ENCODE measurements around the gene GPR27.

GPR27 gene

GRCh38 chr3:71805199-71805598, 51.5 kb downstream of the GPR27 start:
- no peaks in the 10 kb centered on the region for H3K4me1 ChIP-seq (ENCODE audit: control insufficient read depth, insufficient read depth, low read length)
- CTCF ChIA-PET: no interaction called here
- POLR2A ChIA-PET: no interaction called here

More at GRCh38 chr3:71805199-71805598, 51.5 kb downstream of the GPR27 start:
- no peak overlapping the region for H3K27ac ChIP-seq (ENCODE audit: extremely low read depth, low read depth, low read length)
- no peaks in the 10 kb centered on the region for H3K9me3 ChIP-seq (ENCODE audit: control insufficient read depth, insufficient read depth, low read depth, low read length)
- no peaks in the 10 kb centered on the region for H3K36me3 ChIP-seq (ENCODE audit: control insufficient read depth in 2 of 2, insufficient read depth in 1 of 2, low read length in 2 of 2)
- H3K4me3 ChIP-seq (ENCODE audit: low read depth, low read length): no peak overlapping the region
- TF ChIP-seq ZNF202 (tag by site-specific recombination; IDR thresholded peaks at IDR 0.05; ENCODE audit: borderline replicate concordance) (no peak), ZNF16 (tag by site-specific recombination; IDR thresholded peaks at IDR 0.05; ENCODE audit: low read depth) (no peak), ZNF548 (tag by site-specific recombination; IDR thresholded peaks at IDR 0.05) (no peak), ZNF626 (tag by site-specific recombination; IDR thresholded peaks at IDR 0.05) (no peak), ZNF658 (tag by site-specific recombination; IDR thresholded peaks at IDR 0.05) (no peak), ZNF560 (tag by site-specific recombination; IDR thresholded peaks at IDR 0.05; ENCODE audit: borderline replicate concordance) (no peak), ZFP41 (tag by site-specific recombination; IDR thresholded peaks at IDR 0.05; ENCODE audit: borderline replicate concordance) (no peak), ZBTB10 (tag by site-specific recombination; IDR thresholded peaks at IDR 0.05) (no peak), ZNF510 (tag by site-specific recombination; IDR thresholded peaks at IDR 0.05; ENCODE audit: insufficient replicate concordance) (no peak), ZNF280D (tag by site-specific recombination; IDR thresholded peaks at IDR 0.05) (no peak), ZNF248 (tag by site-specific recombination; IDR thresholded peaks at IDR 0.05) (no peak), BCL6B (tag by site-specific recombination; IDR thresholded peaks at IDR 0.05) (no peak), ZFHX2 (tag by site-specific recombination; conservative IDR thresholded peaks at IDR 0.05) (no peak)
- TF ChIP-seq, protein P1, sequence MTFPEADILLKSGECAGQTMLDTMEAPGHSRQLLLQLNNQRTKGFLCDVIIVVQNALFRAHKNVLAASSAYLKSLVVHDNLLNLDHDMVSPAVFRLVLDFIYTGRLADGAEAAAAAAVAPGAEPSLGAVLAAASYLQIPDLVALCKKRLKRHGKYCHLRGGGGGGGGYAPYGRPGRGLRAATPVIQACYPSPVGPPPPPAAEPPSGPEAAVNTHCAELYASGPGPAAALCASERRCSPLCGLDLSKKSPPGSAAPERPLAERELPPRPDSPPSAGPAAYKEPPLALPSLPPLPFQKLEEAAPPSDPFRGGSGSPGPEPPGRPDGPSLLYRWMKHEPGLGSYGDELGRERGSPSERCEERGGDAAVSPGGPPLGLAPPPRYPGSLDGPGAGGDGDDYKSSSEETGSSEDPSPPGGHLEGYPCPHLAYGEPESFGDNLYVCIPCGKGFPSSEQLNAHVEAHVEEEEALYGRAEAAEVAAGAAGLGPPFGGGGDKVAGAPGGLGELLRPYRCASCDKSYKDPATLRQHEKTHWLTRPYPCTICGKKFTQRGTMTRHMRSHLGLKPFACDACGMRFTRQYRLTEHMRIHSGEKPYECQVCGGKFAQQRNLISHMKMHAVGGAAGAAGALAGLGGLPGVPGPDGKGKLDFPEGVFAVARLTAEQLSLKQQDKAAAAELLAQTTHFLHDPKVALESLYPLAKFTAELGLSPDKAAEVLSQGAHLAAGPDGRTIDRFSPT (tag by site-specific recombination; IDR thresholded peaks at IDR 0.05): no peak
- TF ChIP-seq, protein P2, sequence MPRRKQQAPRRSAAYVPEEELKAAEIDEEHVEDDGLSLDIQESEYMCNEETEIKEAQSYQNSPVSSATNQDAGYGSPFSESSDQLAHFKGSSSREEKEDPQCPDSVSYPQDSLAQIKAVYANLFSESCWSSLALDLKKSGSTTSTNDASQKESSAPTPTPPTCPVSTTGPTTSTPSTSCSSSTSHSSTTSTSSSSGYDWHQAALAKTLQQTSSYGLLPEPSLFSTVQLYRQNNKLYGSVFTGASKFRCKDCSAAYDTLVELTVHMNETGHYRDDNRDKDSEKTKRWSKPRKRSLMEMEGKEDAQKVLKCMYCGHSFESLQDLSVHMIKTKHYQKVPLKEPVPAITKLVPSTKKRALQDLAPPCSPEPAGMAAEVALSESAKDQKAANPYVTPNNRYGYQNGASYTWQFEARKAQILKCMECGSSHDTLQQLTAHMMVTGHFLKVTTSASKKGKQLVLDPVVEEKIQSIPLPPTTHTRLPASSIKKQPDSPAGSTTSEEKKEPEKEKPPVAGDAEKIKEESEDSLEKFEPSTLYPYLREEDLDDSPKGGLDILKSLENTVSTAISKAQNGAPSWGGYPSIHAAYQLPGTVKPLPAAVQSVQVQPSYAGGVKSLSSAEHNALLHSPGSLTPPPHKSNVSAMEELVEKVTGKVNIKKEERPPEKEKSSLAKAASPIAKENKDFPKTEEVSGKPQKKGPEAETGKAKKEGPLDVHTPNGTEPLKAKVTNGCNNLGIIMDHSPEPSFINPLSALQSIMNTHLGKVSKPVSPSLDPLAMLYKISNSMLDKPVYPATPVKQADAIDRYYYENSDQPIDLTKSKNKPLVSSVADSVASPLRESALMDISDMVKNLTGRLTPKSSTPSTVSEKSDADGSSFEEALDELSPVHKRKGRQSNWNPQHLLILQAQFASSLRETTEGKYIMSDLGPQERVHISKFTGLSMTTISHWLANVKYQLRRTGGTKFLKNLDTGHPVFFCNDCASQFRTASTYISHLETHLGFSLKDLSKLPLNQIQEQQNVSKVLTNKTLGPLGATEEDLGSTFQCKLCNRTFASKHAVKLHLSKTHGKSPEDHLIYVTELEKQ (tag by site-specific recombination; IDR thresholded peaks at IDR 0.05; ENCODE audit: borderline replicate concordance): no peak

Data from HEK293 (cell line).